ENCODE results near the gene GLRA3.

DNA sequence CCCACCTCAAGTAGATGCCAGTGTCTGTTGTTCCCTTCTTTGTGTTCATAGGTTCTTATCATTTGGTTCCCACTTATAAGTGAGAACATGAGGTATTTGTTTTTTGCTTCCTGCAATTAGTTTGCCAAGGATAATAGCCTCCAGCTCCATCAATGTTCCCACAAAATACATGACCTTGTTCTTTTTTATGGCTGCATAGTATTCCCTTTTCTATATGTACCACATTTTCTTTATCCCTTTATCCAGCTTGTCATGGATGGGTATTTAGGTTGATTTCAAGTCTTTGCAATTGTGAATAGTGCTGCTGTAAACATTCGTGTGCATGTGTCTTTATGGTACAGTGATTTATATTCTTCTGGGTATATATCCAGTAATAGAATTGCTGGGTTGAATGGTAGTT lies 138.4 kb downstream of the GLRA3 start:
- TF ChIP-seq, protein P1, sequence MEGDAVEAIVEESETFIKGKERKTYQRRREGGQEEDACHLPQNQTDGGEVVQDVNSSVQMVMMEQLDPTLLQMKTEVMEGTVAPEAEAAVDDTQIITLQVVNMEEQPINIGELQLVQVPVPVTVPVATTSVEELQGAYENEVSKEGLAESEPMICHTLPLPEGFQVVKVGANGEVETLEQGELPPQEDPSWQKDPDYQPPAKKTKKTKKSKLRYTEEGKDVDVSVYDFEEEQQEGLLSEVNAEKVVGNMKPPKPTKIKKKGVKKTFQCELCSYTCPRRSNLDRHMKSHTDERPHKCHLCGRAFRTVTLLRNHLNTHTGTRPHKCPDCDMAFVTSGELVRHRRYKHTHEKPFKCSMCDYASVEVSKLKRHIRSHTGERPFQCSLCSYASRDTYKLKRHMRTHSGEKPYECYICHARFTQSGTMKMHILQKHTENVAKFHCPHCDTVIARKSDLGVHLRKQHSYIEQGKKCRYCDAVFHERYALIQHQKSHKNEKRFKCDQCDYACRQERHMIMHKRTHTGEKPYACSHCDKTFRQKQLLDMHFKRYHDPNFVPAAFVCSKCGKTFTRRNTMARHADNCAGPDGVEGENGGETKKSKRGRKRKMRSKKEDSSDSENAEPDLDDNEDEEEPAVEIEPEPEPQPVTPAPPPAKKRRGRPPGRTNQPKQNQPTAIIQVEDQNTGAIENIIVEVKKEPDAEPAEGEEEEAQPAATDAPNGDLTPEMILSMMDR (IDR thresholded peaks at IDR 0.05): no peak
- TF ChIP-seq EP300 (IDR thresholded peaks at IDR 0.05): no peak

Measured in tibial nerve (tissue), 4 donors.